Limb (tissue), 2 donors: ENCODE results near the gene RNF128.
"Not testable (repeated sequence)": the region's sequence is repeated elsewhere in the genome, so short reads cannot be mapped to it uniquely, and the experiment has no call there.

Source experiments
- DNase-seq, 2 donors: peaks; one replicate each; pipeline ENCODE4 v3.0.0-alpha.2; 2016; ENCODE audit errors: extremely low spot score in 2 of 2

Gene RNF128

GRCh38 chrX:106742805-106743204, 16.3 kb downstream of the RNF128 start:
- DNase-seq = no peak

- DNase-seq = no peak
These were observed 21.9 kb downstream of the RNF128 start for GRCh38 chrX:106748377-106748776.

- no peak for DNase-seq
These were observed 24.9 kb downstream of the RNF128 start for GRCh38 chrX:106751407-106751806.

GRCh38 chrX:106752101-106752678, 25.7 kb downstream of the RNF128 start:
- no peak for DNase-seq

- not testable (repeated sequence) for DNase-seq
These were observed 42.8 kb downstream of the RNF128 start for GRCh38 chrX:106769288-106769687.

GRCh38 chrX:106774981-106775380, 48.5 kb downstream of the RNF128 start:
- no peak for DNase-seq

- no peak for DNase-seq
These were observed 53.8 kb downstream of the RNF128 start for GRCh38 chrX:106780264-106780663.

- DNase-seq = no peak
These were observed 54.3 kb downstream of the RNF128 start for GRCh38 chrX:106780664-106781377.

GRCh38 chrX:106783716-106784115, 57.2 kb downstream of the RNF128 start:
- DNase-seq = no peak

- peak in 1 of 2 donors; percentile 12 for DNase-seq
These were observed 65.0 kb downstream of the RNF128 start for GRCh38 chrX:106791495-106791894.

GRCh38 chrX:106802063-106802387, 75.5 kb downstream of the RNF128 start:
- no peak for DNase-seq

GRCh38 chrX:106802388-106803275, 76.1 kb downstream of the RNF128 start, which contains the start of gene TBC1D8B:
TSS of gene TBC1D8B (plus strand) at chrX:106802673. CDS start at chrX:106802854, 181 bp downstream.
- peak; percentile 81 to 85 for DNase-seq

- DNase-seq = no peak
These were observed 84.8 kb downstream of the RNF128 start for GRCh38 chrX:106811131-106811910.

- not testable (repeated sequence) for DNase-seq
These were observed 86.4 kb downstream of the RNF128 start for GRCh38 chrX:106812930-106813329.

- not testable (repeated sequence) for DNase-seq
These were observed 87.6 kb downstream of the RNF128 start for GRCh38 chrX:106814093-106814492.
